HG03520 (cell line): Measurements from ENCODE around the gene EEF1A2.

Source experiments
- ATAC-seq: cut with Tn5 transposase; IDR thresholded peaks from one replicate; pipeline ENCODE4 v1.9.1; 2021; ENCODE audit warnings: mild to moderate bottlenecking, moderate library complexity; ENCODE audit not compliant: unreplicated experiment

Gene EEF1A2

DNA sequence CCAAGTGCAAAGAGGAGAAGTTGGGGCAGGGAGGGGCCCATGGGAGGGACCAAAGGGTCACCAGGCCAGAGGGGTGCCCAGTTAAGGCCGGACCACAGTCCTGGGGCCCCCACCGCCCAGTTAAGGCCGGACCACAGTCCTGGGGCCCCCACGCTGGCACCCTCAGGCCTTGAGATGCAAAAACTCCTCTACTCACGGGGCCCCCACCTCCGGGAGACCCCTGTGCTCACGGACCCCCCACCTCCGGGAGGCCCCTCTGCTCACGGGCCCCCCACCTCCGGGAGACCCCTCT lies 43.4 kb downstream of the EEF1A2 start:
- no peak for ATAC-seq

DNA sequence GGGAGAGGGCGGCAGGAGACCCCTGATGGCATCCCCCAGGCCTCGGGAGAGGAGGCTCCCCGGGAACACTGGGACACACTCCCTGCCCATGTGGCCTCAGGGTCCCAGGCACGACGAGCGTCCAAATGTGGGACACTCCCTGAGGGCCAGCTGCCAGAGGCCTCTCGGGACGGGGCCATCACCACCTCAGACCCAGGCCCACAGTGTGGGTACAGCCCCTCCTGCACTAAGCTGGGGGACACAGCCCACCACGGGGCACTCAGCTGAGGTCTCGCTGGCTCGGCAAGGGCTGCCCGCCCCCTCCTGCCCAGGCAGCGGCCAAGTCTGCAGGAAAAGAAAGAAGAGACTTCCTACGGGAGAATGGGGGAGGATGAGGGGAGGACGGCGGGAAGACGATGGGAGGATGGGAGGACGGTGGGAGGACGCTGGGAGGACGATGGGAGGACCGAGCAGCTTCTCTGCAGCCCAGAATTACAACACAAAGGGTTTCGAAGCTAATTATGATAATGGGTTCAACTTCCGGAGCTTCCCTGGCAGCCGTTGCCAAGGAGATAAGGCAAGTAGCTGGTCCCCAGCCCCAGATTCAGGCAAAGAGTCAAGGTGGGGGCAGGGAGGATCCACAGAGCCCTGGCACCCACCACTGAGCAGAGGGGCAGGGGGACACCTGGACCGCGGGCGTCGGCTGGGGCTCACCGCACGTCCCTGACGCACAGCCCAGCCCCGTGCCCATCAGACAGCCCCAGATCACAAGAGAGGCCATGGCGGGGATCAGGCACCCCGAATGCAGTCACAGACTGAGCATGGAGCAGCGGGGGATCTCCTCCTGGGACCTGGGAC lies 43.9 kb downstream of the EEF1A2 start:
- ATAC-seq: no peak

DNA sequence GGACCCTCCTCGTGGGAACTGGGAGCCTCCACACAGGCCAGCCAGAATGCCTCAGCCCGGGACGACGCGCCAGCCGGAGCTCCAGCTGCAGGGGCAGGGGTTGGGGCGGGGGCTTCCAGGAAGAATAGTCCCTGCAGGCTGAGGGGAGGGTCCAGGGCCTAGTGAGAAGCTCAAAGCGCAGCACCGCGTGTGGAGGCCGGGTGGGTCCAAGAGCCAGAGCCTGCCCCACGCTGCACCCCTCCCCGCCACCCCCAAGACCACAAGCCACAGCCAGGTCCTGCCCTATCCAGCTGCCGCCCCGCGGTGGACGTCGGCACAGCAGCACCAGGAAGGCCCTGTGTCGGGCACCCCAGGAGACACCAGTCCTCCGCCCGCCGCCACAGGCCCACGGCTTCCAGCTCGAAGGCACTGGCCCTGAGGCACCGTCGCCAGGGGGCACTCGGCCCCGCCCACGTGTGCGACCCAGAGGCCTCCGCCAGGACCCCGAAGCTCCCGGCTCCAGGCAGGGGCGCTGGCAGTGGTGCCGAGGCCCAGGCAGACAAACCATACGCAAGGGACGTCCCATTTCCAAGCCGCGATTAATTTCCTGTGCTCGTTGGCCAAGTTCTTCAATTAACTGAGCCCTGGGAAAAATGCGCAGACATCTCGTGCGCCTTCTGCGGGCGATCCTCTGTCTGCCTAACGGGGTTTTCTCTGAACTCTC lies 45.9 kb downstream of the EEF1A2 start:
- no peak for ATAC-seq

DNA sequence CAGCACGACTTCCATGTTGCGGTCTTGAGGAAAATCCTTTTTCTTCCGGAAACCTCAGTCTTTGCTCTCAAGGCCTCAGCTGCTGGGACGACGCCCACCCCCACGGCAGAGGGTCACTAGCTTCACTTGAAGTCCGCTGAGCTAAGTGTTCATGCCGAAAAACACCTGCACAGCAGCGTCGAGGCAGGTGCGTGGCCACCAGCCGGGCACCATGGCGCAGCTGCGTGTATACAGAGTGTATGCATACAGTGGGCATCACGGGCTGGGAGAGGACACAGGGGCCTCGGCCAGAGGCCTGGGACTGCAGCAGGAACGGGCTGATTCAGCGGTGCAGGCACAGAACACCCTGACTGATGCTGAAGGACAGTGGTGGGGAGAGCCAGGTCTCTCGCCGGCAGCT lies 46.5 kb downstream of the EEF1A2 start:
- ATAC-seq: no peak

DNA sequence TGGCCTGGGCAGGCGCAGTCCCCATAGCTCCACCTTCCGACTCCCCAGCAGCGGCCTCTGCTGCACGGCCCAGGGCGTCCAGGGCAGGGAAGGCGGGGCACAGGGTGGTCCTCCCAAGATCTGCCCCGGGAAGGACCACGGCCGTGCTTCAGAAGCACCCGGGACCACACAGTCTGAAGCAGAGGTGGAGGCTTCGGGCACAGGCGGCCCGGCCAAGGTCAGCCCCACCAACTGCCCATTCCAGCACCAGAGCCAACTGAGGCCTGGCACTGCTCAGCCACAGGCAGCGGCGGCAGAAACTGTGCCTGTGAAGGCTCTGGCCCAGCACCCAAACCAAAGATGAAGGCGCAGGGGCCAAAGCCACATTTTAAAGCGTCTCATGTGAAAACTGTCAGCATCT lies 47.1 kb downstream of the EEF1A2 start:
- no peak for ATAC-seq

DNA sequence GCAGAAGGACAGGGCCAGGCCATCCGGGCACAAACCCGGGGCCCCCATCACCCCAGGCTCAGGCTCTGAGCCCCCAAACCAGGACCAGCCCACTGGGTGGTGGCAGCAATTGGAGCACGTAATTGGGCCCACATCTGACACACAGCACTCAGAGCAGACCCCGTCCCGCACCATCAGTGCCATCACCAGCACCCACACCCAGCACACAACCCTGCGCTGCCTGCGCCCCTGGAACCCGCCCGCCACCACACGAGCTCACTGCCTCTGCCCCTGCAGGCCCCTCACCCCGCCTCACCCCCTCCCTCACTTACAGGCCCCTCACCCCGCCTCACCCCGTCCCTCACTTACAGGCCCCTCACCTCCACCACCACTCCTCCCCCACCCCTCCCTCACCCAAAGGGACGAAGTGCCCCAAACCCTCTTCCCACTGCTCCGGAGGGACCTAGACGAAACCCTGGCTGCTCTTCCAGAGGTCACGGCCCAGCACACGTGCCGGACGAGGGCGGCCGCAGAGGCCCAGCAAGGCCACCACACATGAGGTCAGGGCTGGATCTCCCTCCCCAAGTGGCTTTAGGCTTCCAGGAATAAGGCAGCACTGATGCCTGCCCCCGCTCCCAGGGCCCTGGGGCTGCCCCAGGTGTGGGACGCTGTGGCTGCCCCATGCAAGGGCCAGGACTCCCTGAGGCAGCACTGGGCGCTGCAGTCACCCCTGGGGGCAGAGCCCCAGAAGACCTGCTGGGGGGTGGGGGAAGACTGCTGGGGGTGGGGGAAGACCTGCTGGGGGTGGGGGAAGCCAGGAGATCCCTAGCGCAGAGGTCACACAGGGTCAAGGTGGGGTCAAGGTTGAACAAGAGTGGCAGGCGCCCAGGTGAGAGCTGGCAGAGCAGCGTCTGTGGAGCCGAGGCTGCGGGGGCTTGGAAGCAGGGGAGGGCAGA lies 48.8 kb downstream of the EEF1A2 start:
- no peak for ATAC-seq

DNA sequence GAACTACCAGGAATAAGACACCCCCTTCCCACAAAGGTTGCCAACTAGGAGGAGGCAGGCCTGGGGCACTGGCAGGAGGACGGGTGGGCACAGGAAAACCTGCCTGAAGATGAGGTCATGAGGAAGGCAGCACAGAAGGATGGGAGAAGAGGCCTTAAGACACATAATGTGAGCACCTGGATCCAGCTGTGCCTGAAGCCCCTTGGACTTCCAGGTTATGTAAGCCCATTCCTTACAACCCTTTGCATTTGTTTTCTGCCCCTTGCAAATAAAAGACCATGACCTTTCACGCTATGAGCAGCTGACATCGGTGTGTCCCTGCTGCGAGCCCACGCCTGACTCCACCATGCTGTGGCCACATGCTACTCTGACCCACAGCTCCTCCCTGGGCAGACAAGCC lies 49.9 kb downstream of the EEF1A2 start:
- ATAC-seq: no peak

DNA sequence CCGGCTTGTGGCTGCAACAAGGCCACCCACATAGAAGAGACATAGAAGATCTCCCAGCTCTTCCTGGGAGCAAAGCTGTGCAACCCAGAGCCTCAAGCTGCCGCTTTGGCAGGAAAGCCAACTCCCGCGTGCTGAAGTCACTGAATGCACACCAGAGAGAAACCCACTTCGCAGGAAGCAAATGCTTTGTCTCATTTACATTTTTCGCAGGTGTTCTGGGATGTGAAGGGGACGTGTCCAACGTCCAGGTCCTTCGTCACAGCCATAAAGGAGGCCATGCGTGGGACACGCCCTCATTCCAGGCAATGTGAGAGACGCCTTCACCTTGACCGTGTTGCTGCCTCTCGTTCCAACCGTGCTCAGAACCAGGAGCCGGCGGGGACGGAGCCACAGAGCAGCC lies 50.9 kb downstream of the EEF1A2 start:
- no peak for ATAC-seq

DNA sequence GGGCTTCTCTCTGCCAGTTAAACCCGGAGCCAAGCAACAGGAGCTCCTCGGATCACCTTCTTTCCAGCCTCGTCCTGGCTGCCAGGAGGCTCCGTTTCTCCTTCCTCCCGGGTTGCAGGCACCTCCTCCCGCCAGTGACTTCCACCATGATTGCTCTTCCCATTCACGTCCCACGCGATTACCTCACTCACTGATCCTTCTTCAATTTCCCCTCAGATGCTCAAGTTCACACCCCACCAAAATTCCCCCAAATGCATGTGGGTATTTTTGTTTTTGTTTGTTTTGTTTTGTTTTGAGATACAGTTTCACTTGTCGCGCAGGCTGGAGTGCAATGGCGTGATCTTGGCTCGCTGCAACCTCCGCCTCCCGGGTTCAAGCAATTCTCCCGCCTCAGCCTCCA lies 51.6 kb downstream of the EEF1A2 start:
- no peak for ATAC-seq

DNA sequence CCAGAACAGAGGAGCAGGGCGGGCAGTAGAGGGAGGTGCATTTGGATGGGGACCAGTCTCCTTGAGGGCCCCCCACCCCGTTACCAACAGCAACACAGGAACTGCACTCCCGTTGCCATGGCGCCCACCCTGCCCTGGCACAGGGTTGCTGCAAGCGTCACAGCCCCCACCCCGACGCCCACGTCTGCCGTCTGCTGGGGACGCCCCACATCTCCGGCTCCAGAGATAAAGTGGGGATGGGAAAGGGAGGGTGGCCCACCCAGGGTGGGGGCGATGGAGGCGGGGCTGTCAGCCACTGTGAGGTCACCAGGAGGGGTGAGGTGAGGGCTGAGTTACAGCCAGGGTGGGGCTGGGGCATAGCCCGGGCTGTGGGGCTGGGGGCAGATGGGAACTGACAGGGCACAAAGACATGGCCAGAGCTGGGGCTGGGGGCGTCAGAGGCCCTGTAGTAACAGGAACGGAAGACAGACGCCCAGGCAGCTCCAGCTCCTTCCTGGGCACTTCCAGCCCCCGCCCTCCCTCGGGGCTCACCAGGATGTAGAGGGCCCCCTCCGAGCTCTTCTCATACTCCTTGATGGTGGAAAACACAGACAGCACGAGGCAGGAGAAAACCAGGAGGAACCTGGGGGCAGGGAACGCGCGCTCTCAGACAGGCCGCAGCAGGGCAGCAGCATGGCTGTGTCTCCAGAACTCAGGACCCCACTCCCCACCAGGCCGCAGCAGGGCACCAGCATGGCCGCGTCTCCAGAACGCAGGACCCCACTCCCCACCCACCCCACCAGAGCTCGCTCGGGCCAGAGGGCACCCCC lies 52.5 kb downstream of the EEF1A2 start:
- ATAC-seq: no peak

DNA sequence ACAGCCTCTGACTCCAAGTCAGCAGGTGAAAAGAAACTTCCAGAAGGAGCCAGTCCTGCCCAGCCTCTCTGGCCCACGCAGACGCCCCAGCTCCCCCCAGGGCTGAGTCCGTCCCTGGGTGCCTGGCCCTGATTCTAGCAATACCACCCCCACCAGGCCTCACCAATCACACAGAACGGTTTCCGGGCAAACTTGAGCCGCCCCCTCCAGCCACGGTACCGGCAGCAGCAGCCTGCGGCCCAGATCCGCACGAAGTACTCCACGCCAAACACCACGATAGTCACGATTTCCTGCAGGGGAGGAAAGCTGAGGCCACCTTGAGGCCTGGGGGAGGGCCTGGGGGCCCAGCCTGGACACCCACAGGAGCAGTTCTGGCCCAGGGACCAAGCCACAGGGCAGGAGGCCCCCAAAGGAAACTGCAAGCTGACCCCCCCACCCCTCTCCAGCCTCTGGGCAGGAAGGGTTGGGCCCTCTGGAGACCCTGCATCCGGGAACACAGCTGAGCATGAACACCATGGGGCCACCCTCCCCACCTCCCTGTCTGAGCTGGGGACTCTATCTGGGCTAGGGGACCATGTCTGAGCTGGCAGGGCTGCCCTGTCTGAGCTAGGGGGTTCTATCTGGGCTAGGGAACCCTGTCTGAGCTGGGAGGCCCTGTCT lies 53.7 kb downstream of the EEF1A2 start:
- ATAC-seq: no peak

DNA sequence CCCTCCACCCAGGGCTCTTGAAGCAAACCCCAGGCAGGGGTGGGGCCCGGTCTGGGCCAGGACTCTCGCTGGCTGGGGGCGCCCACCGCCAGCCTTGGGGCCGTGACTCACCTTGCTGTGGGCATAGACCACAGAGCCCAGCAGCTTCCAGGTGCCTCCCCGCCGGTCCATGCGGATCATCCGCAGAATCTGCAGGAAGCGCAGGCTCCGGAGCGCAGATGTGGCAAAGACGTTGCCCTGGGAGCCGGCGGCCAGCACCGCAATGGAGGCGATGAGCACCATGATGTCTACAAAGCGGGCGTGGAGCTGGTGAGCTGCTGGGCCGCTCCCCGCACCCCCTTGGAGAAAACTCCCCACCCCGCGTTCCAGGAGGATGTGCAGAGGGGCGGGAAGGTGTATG lies 54.3 kb downstream of the EEF1A2 start:
- ATAC-seq: no peak

DNA sequence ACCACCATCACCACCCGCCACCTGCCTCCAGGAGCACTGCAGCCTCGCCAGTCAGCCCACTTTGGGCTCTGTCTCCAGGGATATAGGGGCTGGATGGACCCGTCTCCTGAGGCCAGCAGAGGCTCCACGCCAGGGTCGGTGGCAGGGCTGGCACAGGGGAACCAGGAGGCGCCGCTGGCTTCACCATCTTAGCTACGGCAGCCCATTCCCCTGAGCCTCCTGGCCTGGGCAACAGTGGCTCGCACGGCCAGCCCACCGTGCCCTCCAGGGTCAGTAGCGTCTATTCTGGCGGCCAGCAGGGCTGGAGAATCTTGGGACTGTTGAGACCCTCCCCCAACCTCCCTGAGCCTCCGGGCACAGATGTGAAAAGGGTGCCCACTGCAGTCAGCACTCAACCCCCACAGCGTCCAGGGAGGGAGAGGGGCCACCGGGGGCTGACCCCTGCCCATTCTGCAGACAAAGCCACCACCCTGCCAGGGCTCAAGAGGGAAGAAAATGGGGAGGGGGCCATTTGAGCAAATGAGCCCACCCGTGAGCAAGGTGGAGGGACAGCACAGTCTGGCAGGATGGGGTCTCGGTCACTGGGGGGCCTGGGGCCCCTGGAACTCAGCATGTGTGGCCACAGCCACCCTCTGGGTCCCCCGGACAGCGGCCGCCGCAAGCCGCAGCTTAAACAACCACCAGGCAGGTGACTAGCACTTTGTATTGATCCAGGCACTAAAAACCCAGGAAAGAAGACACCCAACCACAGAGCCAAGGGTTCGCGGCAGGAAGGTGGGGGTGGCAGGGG lies 55.1 kb downstream of the EEF1A2 start:
- no peak for ATAC-seq

DNA sequence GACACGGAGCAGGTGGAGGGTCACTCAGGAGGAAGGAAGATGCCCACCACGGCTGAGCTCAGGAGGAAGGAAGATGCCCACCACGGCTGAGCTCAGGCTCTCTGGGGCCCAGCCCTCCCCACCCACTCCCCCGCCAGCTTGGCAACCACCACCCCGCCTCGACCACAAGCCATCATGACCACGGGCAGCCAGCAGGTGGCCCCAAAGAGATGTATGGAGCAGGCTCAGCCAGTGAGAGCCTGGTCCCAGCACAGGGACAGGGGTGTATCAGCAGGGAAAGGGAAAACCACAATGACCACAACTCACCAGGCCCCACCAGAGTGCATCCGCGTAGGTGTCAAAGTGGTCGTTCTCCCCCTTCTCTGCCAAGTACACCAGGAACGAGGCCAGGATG lies 56.8 kb downstream of the EEF1A2 start:
- no peak for ATAC-seq

DNA sequence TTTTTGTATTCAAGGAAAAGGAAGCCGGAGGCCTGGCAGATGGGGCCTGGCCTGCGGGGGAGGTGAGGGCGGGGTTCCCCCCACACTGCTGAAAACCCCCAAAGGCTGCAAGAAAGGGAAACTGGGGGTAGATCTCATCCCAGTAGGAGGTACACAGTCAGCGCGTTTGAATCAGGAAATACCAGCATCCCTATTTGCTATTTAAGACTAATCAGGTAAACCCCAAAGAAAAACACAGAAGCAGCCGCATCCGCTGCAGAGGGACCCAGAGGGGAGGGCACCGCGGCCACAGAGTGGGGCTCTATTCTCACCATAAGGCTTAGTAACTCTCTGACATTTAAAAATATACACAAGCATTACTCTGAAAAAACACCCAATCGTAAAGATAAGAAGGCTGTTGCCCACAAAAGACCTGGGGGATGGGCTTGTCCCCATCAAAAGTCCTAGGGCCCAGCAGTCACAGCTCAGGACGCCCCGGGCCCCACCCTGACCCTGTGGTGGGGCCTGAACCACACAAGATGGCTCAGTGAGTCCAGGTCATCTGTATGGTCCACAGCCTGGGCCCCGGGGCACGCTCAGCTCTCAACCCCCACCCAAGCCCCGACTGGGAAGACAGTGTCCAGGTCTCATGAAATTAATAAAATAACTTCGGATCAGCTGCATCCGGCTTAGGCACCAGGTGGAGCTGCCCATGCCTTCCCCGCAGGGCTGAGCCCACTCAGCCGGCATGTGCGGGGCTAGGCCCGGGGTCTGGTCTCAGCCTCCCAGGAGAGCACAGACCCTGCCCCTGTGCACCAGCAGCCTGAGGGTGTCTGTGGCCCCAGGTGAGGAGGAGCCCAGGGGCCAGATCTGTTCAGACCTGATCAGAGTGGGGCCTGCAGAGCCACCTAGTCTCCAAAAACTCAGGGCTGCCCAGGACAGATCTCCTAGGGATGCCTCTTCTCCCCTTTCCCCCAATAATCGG lies 57.5 kb downstream of the EEF1A2 start:
- ATAC-seq: no peak

DNA sequence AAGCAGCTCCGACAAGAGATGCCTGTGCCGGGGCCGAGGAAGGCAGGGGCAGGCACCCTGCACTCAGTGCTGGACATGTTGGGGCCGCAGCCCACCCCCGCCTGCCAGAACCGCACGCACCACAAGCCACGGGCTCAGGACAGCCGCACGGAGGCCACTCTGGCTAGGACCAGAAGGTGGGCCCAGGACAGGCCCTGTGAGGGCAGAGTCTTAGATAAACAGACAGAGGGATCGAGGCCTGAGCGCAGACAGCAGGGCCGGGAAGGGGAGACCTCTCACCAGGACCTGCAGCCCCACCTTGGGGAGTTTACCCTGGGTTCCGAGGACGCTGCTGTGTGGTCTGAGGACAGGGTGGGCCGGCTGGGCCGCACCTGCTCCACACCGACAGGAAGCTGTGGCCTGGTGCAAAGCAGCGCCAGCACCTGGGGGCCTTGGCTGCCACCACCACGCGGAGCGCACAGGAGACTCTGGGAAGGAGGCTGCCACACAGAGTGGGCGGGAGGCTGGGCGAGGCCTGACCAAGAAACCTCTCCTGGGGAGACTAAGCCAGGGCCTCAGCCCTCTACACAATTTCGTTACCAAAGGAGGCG lies 58.4 kb downstream of the EEF1A2 start:
- ATAC-seq: no peak

DNA sequence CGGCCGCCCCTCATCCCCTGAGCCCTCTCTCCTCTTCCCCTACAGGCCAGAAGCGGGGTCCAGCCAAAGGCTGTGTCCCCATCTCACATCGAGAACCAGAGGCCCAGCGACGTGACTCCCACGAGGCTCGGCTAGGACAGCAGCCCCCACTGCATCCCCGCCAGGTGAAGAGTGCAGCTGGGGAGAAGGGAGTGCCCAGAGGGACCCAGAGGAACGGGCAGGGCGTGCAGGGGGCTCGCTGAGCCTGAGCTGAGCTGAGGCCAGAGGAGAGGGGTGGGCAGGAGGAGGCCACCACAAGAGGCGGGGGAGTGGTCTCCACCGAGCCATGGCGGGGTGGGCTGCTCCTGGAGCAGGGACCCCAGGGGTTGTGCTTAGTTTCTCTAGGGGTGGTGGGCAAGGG lies 59.0 kb downstream of the EEF1A2 start:
- ATAC-seq: no peak

DNA sequence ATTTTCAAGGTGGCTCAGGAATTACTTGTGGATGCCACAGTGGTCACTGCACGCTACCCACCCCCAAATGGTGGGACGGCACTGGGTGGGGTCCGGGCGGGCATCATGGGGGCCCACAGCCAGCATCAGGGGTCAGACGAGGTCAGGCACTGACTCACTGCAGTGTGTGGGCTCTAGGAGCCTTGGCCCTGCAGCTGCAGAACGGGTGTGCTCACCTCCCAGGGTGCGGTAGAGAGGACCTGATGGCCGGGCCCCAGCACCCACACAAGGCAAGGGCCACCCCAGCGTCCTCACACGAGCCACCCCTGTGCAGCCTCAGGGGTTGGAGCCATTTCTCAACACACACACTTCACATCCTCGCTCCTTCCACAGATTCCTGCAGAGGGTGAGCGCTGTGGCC lies 60.8 kb downstream of the EEF1A2 start:
- no peak for ATAC-seq
